GM12873 (cell line): ENCODE results near the gene ERP27.

Experiments used
- CTCF ChIP-seq: IDR thresholded peaks from 2 replicates; pipeline ENCODE4 v1.5.1; 2012; ENCODE audit warnings: low read depth, mild to moderate bottlenecking, moderate library complexity, low read length, control low read depth; ENCODE audit not compliant: insufficient read depth; ENCODE audit errors: missing control alignments

The ERP27 gene

GRCh38 chr12:14937014-14937413 lies 1.3 kb downstream of the ERP27 start:
- no peak for TF ChIP-seq CTCF

- TF ChIP-seq CTCF: peak; percentile 41
Measured at GRCh38 chr12:14936224-14936861, 2.0 kb downstream of the ERP27 start.

- no peak for TF ChIP-seq CTCF
Measured at GRCh38 chr12:14935031-14935430, 3.3 kb downstream of the ERP27 start.

- TF ChIP-seq CTCF: no peak
Measured at GRCh38 chr12:14934511-14934910, 3.8 kb downstream of the ERP27 start.

- TF ChIP-seq CTCF: no peak
Measured at GRCh38 chr12:14931791-14932560, 6.4 kb downstream of the ERP27 start.

- no peak for TF ChIP-seq CTCF
Measured at GRCh38 chr12:14931359-14931758, 7.0 kb downstream of the ERP27 start.

GRCh38 chr12:14930299-14930698 lies 8.0 kb downstream of the ERP27 start:
- TF ChIP-seq CTCF: no peak
